Neural progenitor cell (in vitro differentiated cells): ENCODE measurements around the gene ARHGAP24. TPM values are rescaled to one million over a fixed set of nuclear protein-coding genes. Genes with fewer than 3 reads are reported as not detected.
A peak's percentile ranks its signal among the peaks of the same experiment; 100 is the strongest.

Experiments
- DNase-seq: peaks from one replicate; pipeline ENCODE4 v3.0.0-alpha.2; 2016; ENCODE audit warnings: low spot score
- H2AFZ ChIP-seq: fragments of 200-600 bp; sonication (generic); replicated peaks from 2 replicates; pipeline ENCODE4 v1.6.1; 2016; ENCODE audit warnings: antibody characterized with exemption
- H3F3A ChIP-seq: fragments of 200-600 bp; sonication (generic); 2 replicates; pipeline ENCODE4 v1.6.1; 2016; ENCODE audit warnings: antibody characterized with exemption, low read depth
- H3K27ac ChIP-seq: fragments of 200-600 bp; sonication (generic); 2 replicates; pipeline ENCODE4 v1.5.1; 2016; ENCODE audit warnings: mild to moderate bottlenecking
- H3K27me3 ChIP-seq: fragments of 200-600 bp; sonication (generic); 2 replicates; pipeline ENCODE4 v1.6.1; 2016; ENCODE audit warnings: mild to moderate bottlenecking, moderate library complexity
- H3K36me3 ChIP-seq: fragments of 200-600 bp; sonication (generic); 2 replicates; pipeline ENCODE4 v1.5.1; 2016
- H3K4me1 ChIP-seq: fragments of 200-600 bp; sonication (generic); 2 replicates; pipeline ENCODE4 v1.6.1; 2016; ENCODE audit warnings: mixed run types
- H3K4me2 ChIP-seq: fragments of 200-600 bp; sonication (generic); 2 replicates; pipeline ENCODE4 v1.6.1; 2016
- H3K4me3 ChIP-seq: fragments of 200-600 bp; sonication (generic); 2 replicates; pipeline ENCODE4 v1.5.1; 2016
- H3K79me2 ChIP-seq: fragments of 200-600 bp; sonication (generic); 2 replicates; pipeline ENCODE4 v1.6.1; 2016; ENCODE audit warnings: low read depth
- H3K9ac ChIP-seq: fragments of 200-600 bp; sonication (generic); 2 replicates; pipeline ENCODE4 v1.6.1; 2016
- H3K9me3 ChIP-seq: fragments of 200-600 bp; sonication (generic); 2 replicates; pipeline ENCODE4 v1.5.1; 2016; ENCODE audit warnings: low read depth
- H4K20me1 ChIP-seq: fragments of 200-600 bp; sonication (generic); 2 replicates; pipeline ENCODE4 v1.6.1; 2016; ENCODE audit warnings: low read depth
- H3K27ac Mint-ChIP-seq: 3 replicates; pipeline ENCODE4 v1.8.0; 2021; ENCODE audit warnings: mixed read lengths
- H3K27me3 Mint-ChIP-seq: 2 replicates; pipeline ENCODE4 v1.8.0; 2022; ENCODE audit warnings: low read depth, mild to moderate bottlenecking, inconsistent platforms, moderate library complexity, mixed read lengths; ENCODE audit not compliant: insufficient read depth
- H3K36me3 Mint-ChIP-seq: 3 replicates; pipeline ENCODE4 v1.8.0; 2021; ENCODE audit warnings: mixed read lengths
- H3K4me1 Mint-ChIP-seq: 3 replicates; pipeline ENCODE4 v1.8.0; 2021; ENCODE audit warnings: mixed read lengths
- H3K4me3 Mint-ChIP-seq: 3 replicates; pipeline ENCODE4 v1.8.0; 2021; ENCODE audit warnings: mild to moderate bottlenecking, moderate library complexity, mixed read lengths
- H3K9me3 Mint-ChIP-seq: 3 replicates; pipeline ENCODE4 v1.8.0; 2020; ENCODE audit warnings: mixed read lengths
- CTCF ChIP-seq: fragments of 200-600 bp; sonication (generic); IDR thresholded peaks from 2 replicates; pipeline ENCODE4 v1.5.1; 2017; ENCODE audit warnings: antibody characterized with exemption, mild to moderate bottlenecking
- EZH2 ChIP-seq: fragments of 200-600 bp; sonication (generic); IDR thresholded peaks from 2 replicates; pipeline ENCODE4 v1.6.1; 2017; ENCODE audit warnings: antibody characterized with exemption, mild to moderate bottlenecking, moderate library complexity
- EZH2phosphoT487 ChIP-seq: fragments of 200-600 bp; sonication (generic); IDR thresholded peaks from 2 replicates; pipeline ENCODE4 v1.6.1; 2017; ENCODE audit warnings: antibody characterized with exemption
- total RNA-seq: library from RNA; depleted of rRNA; stranded (reverse); fragments of >200 nt; gene quantifications from 2 replicates; pipeline ENCODE4 v1.2.3, GENCODE V29; 2015; ENCODE audit warnings: low replicate concordance

Gene ARHGAP24
- total RNA-seq, 1 donor from 2014 or later: 2.2 TPM

- no peak overlapping the region for H3K9ac ChIP-seq
- H4K20me1 ChIP-seq: no peaks in the 10 kb centered on the region
- TF ChIP-seq CTCF: no peak
- peaks cover 2% of the 10 kb centered on the region for H3K36me3 Mint-ChIP-seq
- H3K9me3 ChIP-seq: no peaks in the 10 kb centered on the region
- H3K4me1 Mint-ChIP-seq: peaks cover 4% of the 10 kb centered on the region
- no peak overlapping the region for H2AFZ ChIP-seq
- no peaks in the 10 kb centered on the region for H3K79me2 ChIP-seq
- H3K4me2 ChIP-seq: no peak overlapping the region
- H3K4me1 ChIP-seq: no peaks in the 10 kb centered on the region
- no peaks in the 10 kb centered on the region for H3K36me3 ChIP-seq
- no peaks in the 10 kb centered on the region for H3K27me3 ChIP-seq
- H3K27me3 Mint-ChIP-seq: no peaks in the 10 kb centered on the region
- DNase-seq: no peak
- H3K27ac ChIP-seq: no peak overlapping the region
- H3K27ac Mint-ChIP-seq: no peak overlapping the region
- H3K9me3 Mint-ChIP-seq: peaks cover 4% of the 10 kb centered on the region
- H3K4me3 Mint-ChIP-seq: no peak overlapping the region
- H3K4me3 ChIP-seq: no peak overlapping the region
- H3F3A ChIP-seq: no peaks in the 10 kb centered on the region
Observed at GRCh38 chr4:85966373-85966772, 491.4 kb downstream of the ARHGAP24 start.

- H3K4me2 ChIP-seq: no peak overlapping the region
- no peak overlapping the region for H3K27ac ChIP-seq
- peak overlapping the region; percentile 86 for H2AFZ ChIP-seq
- no peaks in the 10 kb centered on the region for H3K27me3 ChIP-seq
- no peak for TF ChIP-seq EZH2phosphoT487
- no peaks in the 10 kb centered on the region for H3K79me2 ChIP-seq
- H3K36me3 ChIP-seq: no peaks in the 10 kb centered on the region
- no peaks in the 10 kb centered on the region for H3K4me1 ChIP-seq
- H3K27ac Mint-ChIP-seq: no peak overlapping the region
- H3K36me3 Mint-ChIP-seq: peaks cover 2% of the 10 kb centered on the region
- no peaks in the 10 kb centered on the region for H3K9me3 ChIP-seq
- H4K20me1 ChIP-seq: no peaks in the 10 kb centered on the region
- H3K27me3 Mint-ChIP-seq: no peaks in the 10 kb centered on the region
- H3K9ac ChIP-seq: no peak overlapping the region
- no peak for DNase-seq
- no peak overlapping the region for H3K4me3 ChIP-seq
- no peak overlapping the region for H3K4me3 Mint-ChIP-seq
- H3K9me3 Mint-ChIP-seq: peaks cover 4% of the 10 kb centered on the region
- peaks cover 4% of the 10 kb centered on the region for H3K4me1 Mint-ChIP-seq
- no peaks in the 10 kb centered on the region for H3F3A ChIP-seq
Observed at GRCh38 chr4:85967872-85968271, 492.9 kb downstream of the ARHGAP24 start.

GRCh38 chr4:85968945-85969819 is 494.2 kb downstream of the ARHGAP24 start:
- H3K36me3 Mint-ChIP-seq: peaks cover 2% of the 10 kb centered on the region
- H3K4me2 ChIP-seq: no peak overlapping the region

More at GRCh38 chr4:85968945-85969819, 494.2 kb downstream of the ARHGAP24 start:
- peaks cover 4% of the 10 kb centered on the region for H3K9me3 Mint-ChIP-seq
- Histone ChIP-seq H3K4me1 (no peaks in the 10 kb centered on the region), H3K79me2 (no peaks in the 10 kb centered on the region), H4K20me1 (no peaks in the 10 kb centered on the region), H3K36me3 (no peaks in the 10 kb centered on the region), H3K4me3 (no peak overlapping the region), H2AFZ (no peak overlapping the region), H3K9ac (no peak overlapping the region), H3K27me3 (no peaks in the 10 kb centered on the region), H3F3A (no peaks in the 10 kb centered on the region), H3K27ac (no peak overlapping the region), H3K9me3 (no peaks in the 10 kb centered on the region)
- peaks cover 4% of the 10 kb centered on the region for H3K4me1 Mint-ChIP-seq
- peak; percentile 57 for DNase-seq
- H3K4me3 Mint-ChIP-seq: no peak overlapping the region
- TF ChIP-seq EZH2phosphoT487 (no peak), CTCF (peak; percentile 73), EZH2 (no peak)
- no peaks in the 10 kb centered on the region for H3K27me3 Mint-ChIP-seq
- no peak overlapping the region for H3K27ac Mint-ChIP-seq
